ENCODE measurements around the gene MRC1.

MRC1 gene

GRCh38 chr10:17808971-17809841 is at the start of gene MRC1:
TSS of gene MRC1 (plus strand) at chr10:17809348. CDS start at chr10:17809466, 118 bp downstream.
- no peak for TF ChIP-seq CTCF (IDR thresholded peaks at IDR 0.05; ENCODE audit: low read depth, low read length, missing control alignments)
- no peak for DNase-seq (ENCODE audit: low read depth)
- H3K4me3 ChIP-seq (ENCODE audit: low read depth, low read length) = no peak within 1 kb of the TSS

- no peak overlapping the region for H3K4me3 ChIP-seq (ENCODE audit: low read depth, low read length)
- TF ChIP-seq CTCF (IDR thresholded peaks at IDR 0.05; ENCODE audit: low read depth, low read length, missing control alignments) = no peak
- DNase-seq (ENCODE audit: low read depth) = no peak
Measured at GRCh38 chr10:17764142-17764541, 45.0 kb upstream of the MRC1 start.

GRCh38 chr10:17765602-17766001 is 43.5 kb upstream of the MRC1 start:
- TF ChIP-seq CTCF (IDR thresholded peaks at IDR 0.05; ENCODE audit: low read depth, low read length, missing control alignments) = no peak
- H3K4me3 ChIP-seq (ENCODE audit: low read depth, low read length) = no peak overlapping the region
- DNase-seq (ENCODE audit: low read depth) = no peak

GRCh38 chr10:17766731-17767130 is 42.4 kb upstream of the MRC1 start:
- TF ChIP-seq CTCF (IDR thresholded peaks at IDR 0.05; ENCODE audit: low read depth, low read length, missing control alignments) = no peak
- no peak overlapping the region for H3K4me3 ChIP-seq (ENCODE audit: low read depth, low read length)
- no peak for DNase-seq (ENCODE audit: low read depth)

- no peak for DNase-seq (ENCODE audit: low read depth)
- no peak for TF ChIP-seq CTCF (IDR thresholded peaks at IDR 0.05; ENCODE audit: low read depth, low read length, missing control alignments)
- H3K4me3 ChIP-seq (ENCODE audit: low read depth, low read length) = no peak overlapping the region
Measured at GRCh38 chr10:17768496-17768895, 40.7 kb upstream of the MRC1 start.

- TF ChIP-seq CTCF (IDR thresholded peaks at IDR 0.05; ENCODE audit: low read depth, low read length, missing control alignments) = no peak
- no peak overlapping the region for H3K4me3 ChIP-seq (ENCODE audit: low read depth, low read length)
- no peak for DNase-seq (ENCODE audit: low read depth)
Measured at GRCh38 chr10:17768957-17769356, 40.2 kb upstream of the MRC1 start.

- no peak overlapping the region for H3K4me3 ChIP-seq (ENCODE audit: low read depth, low read length)
- no peak for TF ChIP-seq CTCF (IDR thresholded peaks at IDR 0.05; ENCODE audit: low read depth, low read length, missing control alignments)
- DNase-seq (ENCODE audit: low read depth) = no peak
Measured at GRCh38 chr10:17771017-17771416, 38.1 kb upstream of the MRC1 start.
